Measurements from ENCODE around the gene JTB.

DNA sequence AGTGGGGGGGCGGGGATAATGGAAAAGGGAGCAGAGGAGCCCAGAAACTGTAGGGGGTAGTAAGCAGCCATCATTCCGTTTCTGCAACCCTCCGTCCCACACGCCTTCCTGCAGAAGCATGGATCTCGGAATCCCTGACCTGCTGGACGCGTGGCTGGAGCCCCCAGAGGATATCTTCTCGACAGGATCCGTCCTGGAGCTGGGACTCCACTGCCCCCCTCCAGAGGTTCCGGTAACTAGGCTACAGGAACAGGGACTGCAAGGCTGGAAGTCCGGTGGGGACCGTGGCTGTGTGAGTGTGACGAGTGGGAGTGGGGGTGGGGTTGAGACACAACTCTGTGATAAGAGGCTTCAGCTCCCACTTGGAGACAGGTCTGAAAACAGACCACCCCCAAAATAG lies 9.1 kb downstream of the JTB start:
- TF ChIP-seq, protein P1, sequence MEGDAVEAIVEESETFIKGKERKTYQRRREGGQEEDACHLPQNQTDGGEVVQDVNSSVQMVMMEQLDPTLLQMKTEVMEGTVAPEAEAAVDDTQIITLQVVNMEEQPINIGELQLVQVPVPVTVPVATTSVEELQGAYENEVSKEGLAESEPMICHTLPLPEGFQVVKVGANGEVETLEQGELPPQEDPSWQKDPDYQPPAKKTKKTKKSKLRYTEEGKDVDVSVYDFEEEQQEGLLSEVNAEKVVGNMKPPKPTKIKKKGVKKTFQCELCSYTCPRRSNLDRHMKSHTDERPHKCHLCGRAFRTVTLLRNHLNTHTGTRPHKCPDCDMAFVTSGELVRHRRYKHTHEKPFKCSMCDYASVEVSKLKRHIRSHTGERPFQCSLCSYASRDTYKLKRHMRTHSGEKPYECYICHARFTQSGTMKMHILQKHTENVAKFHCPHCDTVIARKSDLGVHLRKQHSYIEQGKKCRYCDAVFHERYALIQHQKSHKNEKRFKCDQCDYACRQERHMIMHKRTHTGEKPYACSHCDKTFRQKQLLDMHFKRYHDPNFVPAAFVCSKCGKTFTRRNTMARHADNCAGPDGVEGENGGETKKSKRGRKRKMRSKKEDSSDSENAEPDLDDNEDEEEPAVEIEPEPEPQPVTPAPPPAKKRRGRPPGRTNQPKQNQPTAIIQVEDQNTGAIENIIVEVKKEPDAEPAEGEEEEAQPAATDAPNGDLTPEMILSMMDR (IDR thresholded peaks at IDR 0.05; ENCODE audit: low read depth, low read length, poor library complexity, severe bottlenecking): no peak
- TF ChIP-seq EZH2phosphoT487 (IDR thresholded peaks at IDR 0.05; ENCODE audit: borderline replicate concordance, low read length): no peak

All from DOHH2 (cell line).